Hepatocyte (in vitro differentiated cells): ENCODE results near the gene CEACAM21. TPM values are rescaled to one million over a fixed set of nuclear protein-coding genes. Genes with fewer than 3 reads are reported as not detected.

Experiments
- DNase-seq: peaks from one replicate; pipeline ENCODE4 v3.0.0-alpha.2; 2016; ENCODE audit warnings: low spot score
- H2AFZ ChIP-seq: fragments of 200-600 bp; sonication (generic); 2 replicates; pipeline ENCODE4 v1.6.0; 2016; ENCODE audit warnings: antibody characterized with exemption, mild to moderate bottlenecking
- H3K27ac ChIP-seq: fragments of 200-600 bp; sonication (generic); 2 replicates; pipeline ENCODE4 v1.5.1; 2016; ENCODE audit warnings: mild to moderate bottlenecking
- H3K27me3 ChIP-seq: fragments of 200-600 bp; sonication (generic); 2 replicates; pipeline ENCODE4 v1.6.1; 2016
- H3K36me3 ChIP-seq: fragments of 200-600 bp; sonication (generic); replicated peaks from 2 replicates; pipeline ENCODE4 v1.5.1; 2016; ENCODE audit warnings: low read depth; ENCODE audit not compliant: insufficient read depth
- H3K4me1 ChIP-seq: fragments of 200-600 bp; sonication (generic); 2 replicates; pipeline ENCODE4 v1.5.1; 2016; ENCODE audit warnings: mild to moderate bottlenecking, moderate library complexity; ENCODE audit not compliant: insufficient read depth
- H3K4me2 ChIP-seq: fragments of 200-600 bp; sonication (generic); 2 replicates; pipeline ENCODE4 v1.6.0; 2016
- H3K4me3 ChIP-seq: fragments of 200-600 bp; sonication (generic); 2 replicates; pipeline ENCODE4 v1.5.1; 2016; ENCODE audit warnings: mild to moderate bottlenecking
- H3K79me2 ChIP-seq: fragments of 200-600 bp; sonication (generic); 2 replicates; pipeline ENCODE4 v1.6.0; 2017; ENCODE audit warnings: mild to moderate bottlenecking
- H3K9me2 ChIP-seq: fragments of 200-600 bp; sonication (generic); replicated peaks from 2 replicates; pipeline ENCODE4 v1.6.0; 2017; ENCODE audit warnings: mild to moderate bottlenecking; ENCODE audit not compliant: insufficient read depth
- H3K9me3 ChIP-seq: fragments of 200-600 bp; sonication (generic); 2 replicates; pipeline ENCODE4 v1.5.1; 2016; ENCODE audit warnings: low read depth, mild to moderate bottlenecking
- H4K20me1 ChIP-seq: fragments of 200-600 bp; sonication (generic); 2 replicates; pipeline ENCODE4 v1.6.0; 2016; ENCODE audit warnings: mild to moderate bottlenecking; ENCODE audit not compliant: insufficient read depth, poor library complexity, severe bottlenecking
- EZH2 ChIP-seq: fragments of 200-600 bp; sonication (generic); IDR thresholded peaks from 2 replicates; pipeline ENCODE4 v1.6.1; 2016; ENCODE audit warnings: antibody characterized with exemption, mild to moderate bottlenecking, borderline replicate concordance
- EZH2phosphoT487 ChIP-seq: fragments of 200-600 bp; sonication (generic); IDR thresholded peaks from one replicate; pipeline ENCODE4 v1.6.1; 2018; ENCODE audit warnings: antibody characterized with exemption, mild to moderate bottlenecking, low read depth, moderate library complexity; ENCODE audit not compliant: unreplicated experiment, severe bottlenecking
- WGBS: methylation state at CpG from one replicate; pipeline ENCODE4 v1.1.6; 2016; ENCODE audit warnings: low lambda C conversion rate; ENCODE audit errors: missing lambda C conversion rate; 5-methylcytosine and 5-hydroxymethylcytosine counted together
- polyA plus RNA-seq: library from polyadenylated mRNA; unstranded; fragments of >200 nt; fragmentation: Nextera tagmentation; extraction: Ambion mirVana; gene quantifications from 2 replicates; pipeline ENCODE4 v1.2.1, GENCODE V29; 2016
- total RNA-seq: library from RNA; depleted of rRNA; stranded (reverse); fragments of >200 nt; gene quantifications from 2 replicates; pipeline ENCODE4 v1.2.3, GENCODE V29; 2014
- TF ChIP-seq, protein P1 (sequence below): fragments of 200-600 bp; sonication (generic); IDR thresholded peaks from 2 replicates; pipeline ENCODE4 v1.5.1; 2016; ENCODE audit warnings: antibody characterized with exemption, mild to moderate bottlenecking; ENCODE audit not compliant: poor library complexity

Gene CEACAM21
- total RNA-seq (0.33 TPM in 1 of 2 replicates, not detected in the other), polyA plus RNA-seq (not detected in 2 replicates)

DNA sequence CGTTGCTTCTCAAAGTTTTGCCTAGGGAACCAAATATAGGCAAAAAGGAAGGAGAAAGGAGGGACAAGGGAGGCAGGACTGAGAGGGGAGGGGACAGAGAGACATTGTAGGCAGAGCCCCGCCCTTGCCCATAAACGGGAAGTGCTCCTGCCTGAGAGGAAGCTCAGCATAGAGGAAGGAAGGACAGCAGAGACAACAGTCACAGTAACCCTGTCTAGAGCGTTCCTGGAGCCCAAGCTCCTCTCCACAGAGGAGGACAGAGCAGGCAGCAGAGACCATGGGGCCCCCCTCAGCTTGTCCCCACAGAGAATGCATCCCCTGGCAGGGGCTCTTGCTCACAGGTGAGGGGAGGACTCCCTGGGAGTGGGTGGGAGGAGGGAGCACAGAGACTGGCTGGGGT, at the start of gene CEACAM21:
TSS of gene CEACAM21 (plus strand) at position 169 of the 400 bp plus-strand sequence. CDS start at position 278, 109 bp downstream.
- H4K20me1 ChIP-seq: no peaks in the 10 kb centered on the region
- DNase-seq: no peak
- no peaks in the 10 kb centered on the region for H3K79me2 ChIP-seq
- no peak within 1 kb of the TSS for H3K4me2 ChIP-seq
- H3K4me1 ChIP-seq: no peaks in the 10 kb centered on the region
- no peak for TF ChIP-seq EZH2
- TF ChIP-seq, protein P1, sequence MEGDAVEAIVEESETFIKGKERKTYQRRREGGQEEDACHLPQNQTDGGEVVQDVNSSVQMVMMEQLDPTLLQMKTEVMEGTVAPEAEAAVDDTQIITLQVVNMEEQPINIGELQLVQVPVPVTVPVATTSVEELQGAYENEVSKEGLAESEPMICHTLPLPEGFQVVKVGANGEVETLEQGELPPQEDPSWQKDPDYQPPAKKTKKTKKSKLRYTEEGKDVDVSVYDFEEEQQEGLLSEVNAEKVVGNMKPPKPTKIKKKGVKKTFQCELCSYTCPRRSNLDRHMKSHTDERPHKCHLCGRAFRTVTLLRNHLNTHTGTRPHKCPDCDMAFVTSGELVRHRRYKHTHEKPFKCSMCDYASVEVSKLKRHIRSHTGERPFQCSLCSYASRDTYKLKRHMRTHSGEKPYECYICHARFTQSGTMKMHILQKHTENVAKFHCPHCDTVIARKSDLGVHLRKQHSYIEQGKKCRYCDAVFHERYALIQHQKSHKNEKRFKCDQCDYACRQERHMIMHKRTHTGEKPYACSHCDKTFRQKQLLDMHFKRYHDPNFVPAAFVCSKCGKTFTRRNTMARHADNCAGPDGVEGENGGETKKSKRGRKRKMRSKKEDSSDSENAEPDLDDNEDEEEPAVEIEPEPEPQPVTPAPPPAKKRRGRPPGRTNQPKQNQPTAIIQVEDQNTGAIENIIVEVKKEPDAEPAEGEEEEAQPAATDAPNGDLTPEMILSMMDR: no peak
- no peak for TF ChIP-seq EZH2phosphoT487
- no peak within 1 kb of the TSS for H2AFZ ChIP-seq
- H3K27ac ChIP-seq: no peak within 1 kb of the TSS
- no peaks in the 10 kb centered on the region for H3K9me2 ChIP-seq
- H3K9me3 ChIP-seq: no peaks in the 10 kb centered on the region
- WGBS: 44% methylated on average over 4 of the region's 4 CpGs
- no peak within 1 kb of the TSS for H3K4me3 ChIP-seq
- no peaks in the 10 kb centered on the region for H3K27me3 ChIP-seq
- H3K36me3 ChIP-seq: no peaks in the 10 kb centered on the region

DNA sequence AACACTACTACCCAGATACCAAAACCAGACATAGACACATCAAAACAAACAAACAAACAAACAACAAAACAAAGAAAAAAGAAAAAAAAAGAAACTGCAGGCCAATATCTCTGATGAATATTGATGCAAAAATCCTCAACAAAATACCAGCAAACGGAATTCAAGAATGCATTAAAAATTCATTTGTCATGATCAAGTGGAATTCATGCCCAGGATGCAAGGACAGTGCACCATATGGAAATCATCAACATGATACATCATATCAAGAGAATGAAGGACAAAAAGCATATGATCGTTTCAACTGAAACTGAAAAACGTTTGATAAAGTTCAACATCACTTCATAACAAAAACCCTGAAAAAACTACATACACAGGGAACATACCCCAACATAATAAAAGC, 48.9 kb upstream of the CEACAM21 start:
- Histone ChIP-seq H4K20me1 (no peaks in the 10 kb centered on the region), H3K79me2 (no peaks in the 10 kb centered on the region), H2AFZ (no peak overlapping the region), H3K36me3 (no peaks in the 10 kb centered on the region), H3K27me3 (no peaks in the 10 kb centered on the region), H3K4me2 (no peak overlapping the region), H3K27ac (no peak overlapping the region), H3K4me1 (no peaks in the 10 kb centered on the region), H3K9me3 (no peaks in the 10 kb centered on the region), H3K9me2 (no peaks in the 10 kb centered on the region), H3K4me3 (no peak overlapping the region)
- no peak for DNase-seq
- WGBS: 47% methylated on average over 3 of the region's 3 CpGs
- TF ChIP-seq EZH2 (no peak), EZH2phosphoT487 (no peak)
- TF ChIP-seq, protein P1: no peak

DNA sequence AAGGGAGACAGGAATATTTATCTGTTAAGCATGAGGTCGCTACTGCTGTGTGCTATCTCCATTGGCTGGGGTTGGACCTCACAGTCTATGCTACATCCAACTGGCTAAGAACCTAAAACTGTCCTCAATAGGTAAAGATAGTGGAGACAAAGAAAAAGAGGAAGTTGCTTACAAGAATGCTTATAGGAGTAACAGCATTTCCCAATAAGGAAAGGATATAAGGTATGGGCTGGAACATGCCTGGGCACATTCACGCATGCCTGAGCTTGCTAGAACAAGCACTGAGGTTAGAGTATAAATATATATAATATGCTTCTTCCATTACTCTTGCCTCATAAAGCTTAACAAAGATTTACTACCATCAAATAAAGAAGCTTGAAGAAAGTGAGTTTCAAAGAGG, 47.9 kb upstream of the CEACAM21 start:
- Histone ChIP-seq H3K4me3 (no peak overlapping the region), H3K9me3 (no peaks in the 10 kb centered on the region), H3K9me2 (no peaks in the 10 kb centered on the region), H3K27ac (no peak overlapping the region), H3K79me2 (no peaks in the 10 kb centered on the region), H3K4me1 (no peaks in the 10 kb centered on the region), H4K20me1 (no peaks in the 10 kb centered on the region), H3K4me2 (no peak overlapping the region), H3K27me3 (no peaks in the 10 kb centered on the region), H3K36me3 (no peaks in the 10 kb centered on the region), H2AFZ (no peak overlapping the region)
- 48% methylated on average over 2 of the region's 2 CpGs for WGBS
- DNase-seq: no peak
- TF ChIP-seq EZH2phosphoT487 (no peak), EZH2 (no peak)
- TF ChIP-seq, protein P1: no peak
